Measurements from ENCODE around the gene DOCK8.
"Not testable (repeated sequence)": the region's sequence is repeated elsewhere in the genome, so short reads cannot be mapped to it uniquely, and the experiment has no call there.

The DOCK8 gene

DNA sequence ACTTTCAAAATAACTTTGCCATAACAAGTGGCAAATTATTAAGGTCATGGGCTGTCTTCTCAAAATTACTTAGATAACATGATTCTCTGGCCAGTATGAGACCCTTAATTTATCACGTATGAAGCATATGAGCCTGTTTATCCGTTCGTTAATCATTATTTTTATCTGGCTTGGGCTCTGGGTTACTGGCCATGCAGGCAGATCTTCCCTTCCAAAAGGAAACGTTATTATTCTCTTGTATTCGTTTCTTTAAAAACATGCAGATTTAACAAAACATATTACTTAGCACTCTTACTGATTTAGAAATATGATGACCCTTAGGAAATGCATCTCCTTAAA is 148.6 kb downstream of the DOCK8 start:
- DNase-seq (ENCODE audit: low spot score): no peak

DNA sequence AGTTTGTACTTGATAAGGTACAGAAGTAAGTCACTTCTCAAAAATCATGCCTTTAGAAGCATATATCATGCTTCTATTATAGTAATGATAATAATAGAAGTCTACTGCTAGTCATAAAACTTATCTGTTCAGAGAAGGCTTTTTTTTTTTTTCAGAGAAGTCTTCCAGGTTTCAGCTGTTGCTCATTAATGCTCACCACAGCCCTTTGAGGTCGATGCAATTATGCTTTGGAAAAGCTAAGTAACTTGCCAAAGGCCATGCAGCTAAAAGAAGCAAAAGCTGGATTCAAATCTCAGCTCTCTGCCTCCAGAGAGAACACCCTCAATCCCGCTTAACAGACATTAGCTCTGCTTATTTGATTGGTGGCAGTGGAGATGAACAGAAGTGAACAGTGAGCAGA is 150.8 kb downstream of the DOCK8 start:
- no peak for DNase-seq (ENCODE audit: low spot score)

GRCh38 chr9:366620-367019 is 152.0 kb downstream of the DOCK8 start:
- no peak for DNase-seq (ENCODE audit: low spot score)

- DNase-seq (ENCODE audit: low spot score): no peak
Observed at GRCh38 chr9:370086-370485, 155.4 kb downstream of the DOCK8 start.

DNA sequence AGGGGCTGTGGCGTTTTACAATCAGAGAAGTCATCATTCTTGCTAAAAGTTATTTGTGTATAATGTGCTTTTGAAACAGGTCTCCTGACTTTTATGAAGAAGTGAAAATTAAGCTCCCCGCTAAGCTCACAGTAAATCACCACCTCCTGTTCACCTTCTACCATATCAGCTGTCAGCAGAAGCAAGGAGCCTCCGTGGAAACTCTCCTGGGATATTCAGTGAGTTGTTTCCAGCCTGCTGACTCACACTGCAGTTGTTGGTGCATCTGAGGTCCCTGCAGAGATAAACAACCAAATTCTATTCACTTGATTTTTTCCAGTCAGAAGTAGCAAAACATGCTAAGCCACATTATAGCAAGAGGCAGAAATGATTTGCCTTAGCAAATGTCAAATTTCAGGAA is 156.7 kb downstream of the DOCK8 start:
- DNase-seq (ENCODE audit: low spot score): no peak

DNA sequence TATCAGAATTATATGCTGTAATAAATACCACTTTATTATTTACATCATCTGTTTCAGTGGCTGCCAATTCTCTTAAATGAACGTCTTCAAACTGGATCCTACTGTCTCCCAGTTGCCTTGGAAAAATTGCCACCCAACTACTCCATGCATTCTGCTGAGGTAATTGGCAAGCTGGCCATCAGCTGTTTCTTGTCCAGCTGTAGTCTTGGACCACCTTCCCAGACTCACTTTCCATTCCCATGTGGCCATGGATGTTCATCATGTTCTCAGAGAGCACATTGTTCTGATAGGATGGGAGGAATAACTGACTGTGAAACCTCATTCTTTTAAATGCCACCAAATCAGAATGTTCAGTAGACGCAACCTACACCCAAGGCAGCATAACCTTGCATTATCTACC is 157.5 kb downstream of the DOCK8 start:
- no peak for DNase-seq (ENCODE audit: low spot score)

DNA sequence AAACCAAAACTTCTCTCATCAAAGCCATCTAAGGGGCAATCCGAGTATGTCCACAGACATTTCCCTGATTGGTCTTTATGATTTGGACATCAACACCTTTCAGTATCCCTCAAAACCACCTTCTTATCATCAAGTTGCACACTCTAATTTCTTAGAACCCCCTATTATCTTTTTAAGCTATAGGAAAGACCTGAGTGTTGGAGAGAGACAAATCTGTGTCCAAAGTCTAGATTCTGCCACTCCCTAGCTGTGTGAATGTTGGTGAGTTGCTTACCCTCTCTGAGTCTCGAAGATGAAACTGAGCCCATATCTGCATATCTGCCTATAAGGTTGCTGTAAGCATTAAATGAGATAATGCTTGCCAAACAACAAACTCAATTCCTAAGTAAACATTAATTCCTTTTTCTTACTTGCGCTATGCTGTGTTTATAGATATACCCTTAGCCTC is 159.1 kb downstream of the DOCK8 start:
- no peak for DNase-seq (ENCODE audit: low spot score)

DNA sequence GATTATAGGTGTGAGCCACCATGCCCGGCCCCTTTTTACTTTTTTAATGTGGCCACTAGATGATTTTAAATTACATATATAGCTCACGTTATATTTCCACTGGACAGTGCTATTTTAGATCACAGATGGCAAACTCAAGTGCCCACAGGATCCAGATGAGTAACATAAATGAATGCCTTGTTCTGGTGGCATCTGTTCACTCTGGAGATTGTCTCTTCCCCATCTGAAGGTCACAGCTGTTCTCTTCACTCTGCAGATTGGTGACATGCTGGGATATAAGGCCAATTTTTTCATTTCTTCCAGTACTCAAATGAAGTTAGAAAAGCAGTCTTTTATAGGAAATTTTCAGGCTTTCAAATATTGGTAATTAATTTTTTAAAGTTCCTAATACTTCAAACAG is 160.1 kb downstream of the DOCK8 start:
- DNase-seq (ENCODE audit: low spot score): no peak

DNA sequence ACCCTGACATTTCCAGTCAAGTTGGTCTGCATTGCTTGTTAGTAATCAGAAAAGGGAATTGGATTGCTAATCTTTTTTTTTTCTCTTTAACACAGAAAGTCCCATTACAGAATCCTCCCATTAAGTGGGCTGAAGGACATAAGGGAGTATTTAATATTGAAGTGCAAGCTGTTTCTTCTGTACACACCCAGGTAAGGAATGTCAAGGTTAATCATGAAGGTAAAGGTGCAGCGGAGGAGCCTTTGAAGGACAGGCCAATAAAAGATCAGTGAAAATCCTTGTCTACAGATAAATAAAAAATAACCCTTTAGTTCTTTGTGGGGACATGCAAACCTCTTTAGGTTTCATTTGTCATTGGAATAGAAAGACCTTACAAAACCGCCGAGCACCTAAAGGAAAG is 161.4 kb downstream of the DOCK8 start:
- DNase-seq (ENCODE audit: low spot score): no peak

DNA sequence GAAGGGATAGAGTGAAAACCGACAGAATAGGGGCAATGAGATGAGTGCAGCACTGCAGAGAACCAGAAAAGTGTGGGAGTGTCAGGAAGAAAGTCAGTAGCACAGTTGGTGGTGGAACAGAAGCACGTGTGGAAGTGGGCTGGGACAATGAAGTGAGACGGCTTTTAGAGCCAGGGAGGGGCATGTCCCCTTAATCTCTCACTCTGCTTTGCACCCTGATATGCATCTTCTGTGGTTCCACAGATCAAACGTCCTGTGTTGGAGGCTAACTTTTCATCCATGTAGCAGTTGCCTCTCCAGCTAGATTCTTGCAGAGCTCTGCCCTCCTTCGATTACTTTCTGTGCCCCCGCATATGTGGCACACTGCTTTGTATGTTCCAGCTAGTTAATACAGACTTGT is 163.6 kb downstream of the DOCK8 start:
- no peak for DNase-seq (ENCODE audit: low spot score)

- no peak for DNase-seq (ENCODE audit: low spot score)
Observed at GRCh38 chr9:382383-382782, 167.7 kb downstream of the DOCK8 start.

DNA sequence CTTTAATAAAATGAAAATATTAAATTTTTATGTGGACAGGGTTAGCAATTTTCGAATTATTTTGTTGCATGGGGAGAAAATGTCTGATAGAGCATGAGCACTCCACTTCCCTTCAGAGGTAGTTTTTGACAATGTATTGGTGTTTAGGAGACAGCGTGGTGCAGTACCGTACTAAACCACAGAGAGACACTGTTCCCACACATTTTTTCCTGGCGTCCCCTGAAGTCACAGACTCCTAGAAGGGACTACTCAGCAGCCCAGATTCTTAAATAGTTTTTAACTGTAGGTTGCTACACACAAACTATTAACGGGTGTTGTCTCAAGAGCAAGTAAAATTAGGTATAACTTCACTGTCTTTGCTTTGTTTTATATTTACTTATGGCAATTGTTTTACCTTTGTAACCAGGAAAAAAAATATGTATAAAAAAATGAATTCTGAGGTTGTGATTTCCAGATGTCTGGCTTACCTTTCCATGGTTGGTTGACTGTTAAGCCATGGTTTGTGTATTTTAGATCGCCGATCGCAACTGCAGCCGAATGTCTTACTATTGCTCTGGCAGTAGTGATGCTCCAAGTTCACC is 171.2 kb downstream of the DOCK8 start:
- DNase-seq (ENCODE audit: low spot score): peak; percentile 78

- DNase-seq (ENCODE audit: low spot score): no peak
Observed at GRCh38 chr9:389159-389558, 174.5 kb downstream of the DOCK8 start.

- DNase-seq (ENCODE audit: low spot score): no peak
Observed at GRCh38 chr9:389758-390157, 175.1 kb downstream of the DOCK8 start.

DNA sequence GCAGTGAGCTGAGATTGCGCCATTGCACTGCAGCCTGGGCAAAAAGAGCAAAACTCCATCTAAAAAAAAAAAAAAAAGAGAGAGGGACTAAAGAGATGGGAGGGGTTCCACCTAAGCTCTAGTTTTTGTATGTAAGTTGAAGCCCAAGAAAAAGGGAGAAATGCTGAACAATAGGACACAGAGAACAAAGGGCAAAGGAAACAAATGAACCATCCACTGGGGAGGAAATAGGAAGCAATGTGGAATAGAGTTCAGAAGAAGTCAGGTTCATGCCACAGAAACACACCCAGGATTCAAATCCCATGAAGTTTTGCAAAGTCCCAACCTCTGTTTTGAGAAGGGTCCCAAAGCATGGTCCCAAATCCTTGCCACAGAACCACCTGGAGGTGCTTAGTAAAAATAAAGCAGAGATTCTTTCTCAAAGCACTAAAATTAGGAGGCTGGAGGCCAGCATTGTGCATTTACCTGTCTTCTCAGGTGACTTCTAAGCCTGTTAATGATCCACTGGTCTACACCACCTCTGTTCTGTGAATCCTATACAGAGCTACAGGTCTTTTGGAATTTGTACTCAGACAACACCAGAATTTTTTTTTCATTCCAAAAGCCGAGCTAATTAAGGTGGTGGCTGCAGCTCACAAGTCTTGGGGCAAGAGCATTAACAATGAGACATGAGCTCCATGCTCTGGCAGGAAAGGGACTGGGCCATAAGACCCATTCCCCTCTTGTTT is 177.6 kb downstream of the DOCK8 start:
- no peak for DNase-seq (ENCODE audit: low spot score)

DNA sequence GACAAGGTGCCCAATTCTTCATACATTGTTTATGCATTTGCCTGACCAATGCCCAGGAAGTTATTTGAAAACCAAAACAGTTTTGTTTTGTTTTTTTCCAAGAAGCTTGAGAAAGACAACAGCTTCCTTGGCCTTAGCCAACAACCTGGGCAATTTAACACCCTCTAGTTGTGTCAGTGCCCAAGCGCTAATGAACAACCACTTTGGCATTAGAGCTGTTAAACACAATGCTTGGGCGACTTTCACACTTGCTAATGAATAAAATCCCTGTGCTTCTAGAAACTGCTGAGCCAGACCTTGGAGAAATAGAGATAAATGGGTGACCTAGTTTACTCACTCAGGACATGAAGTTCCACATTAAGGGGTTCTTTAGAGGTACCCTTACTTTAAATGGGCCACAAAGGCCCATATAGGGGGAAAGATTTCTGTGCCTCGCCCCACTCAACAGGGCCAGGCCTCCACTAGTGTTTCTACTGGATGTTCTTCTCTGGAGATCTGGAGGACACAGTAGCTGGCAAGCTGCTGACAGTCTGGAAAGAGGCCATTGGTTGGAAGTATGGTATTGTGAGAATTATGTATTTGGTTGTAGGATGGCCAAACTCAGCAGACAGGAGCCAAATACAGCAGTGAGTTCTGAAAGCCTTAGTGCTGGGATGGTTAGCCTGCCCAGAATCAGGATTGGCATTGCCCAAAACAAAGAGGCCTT is 179.8 kb downstream of the DOCK8 start:
- DNase-seq (ENCODE audit: low spot score): no peak

- no peak for DNase-seq (ENCODE audit: low spot score)
Observed at GRCh38 chr9:396396-396795, 181.7 kb downstream of the DOCK8 start.

DNA sequence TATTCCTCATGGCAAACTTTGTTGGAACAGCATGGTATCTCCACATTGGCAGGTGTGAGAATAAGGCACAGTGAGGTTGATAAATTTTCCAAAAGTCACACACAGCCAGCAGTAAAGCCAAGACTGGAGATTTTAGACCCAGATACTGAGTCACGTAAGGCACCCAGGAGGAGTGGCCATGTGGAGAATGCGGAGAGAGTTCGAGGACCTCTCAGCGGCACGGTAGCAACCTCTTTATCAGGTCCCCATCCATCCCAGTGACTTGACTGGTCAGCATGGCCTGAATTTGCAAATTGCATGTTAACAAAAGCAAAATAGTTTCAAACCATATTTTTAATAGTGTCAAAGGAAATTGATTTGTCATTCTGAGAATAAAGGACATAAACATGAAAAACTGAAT is 183.4 kb downstream of the DOCK8 start:
- no peak for DNase-seq (ENCODE audit: low spot score)

- no peak for DNase-seq (ENCODE audit: low spot score)
Observed at GRCh38 chr9:401223-401622, 186.6 kb downstream of the DOCK8 start.

GRCh38 chr9:404234-404633 is 189.6 kb downstream of the DOCK8 start:
- DNase-seq (ENCODE audit: low spot score): no peak

DNA sequence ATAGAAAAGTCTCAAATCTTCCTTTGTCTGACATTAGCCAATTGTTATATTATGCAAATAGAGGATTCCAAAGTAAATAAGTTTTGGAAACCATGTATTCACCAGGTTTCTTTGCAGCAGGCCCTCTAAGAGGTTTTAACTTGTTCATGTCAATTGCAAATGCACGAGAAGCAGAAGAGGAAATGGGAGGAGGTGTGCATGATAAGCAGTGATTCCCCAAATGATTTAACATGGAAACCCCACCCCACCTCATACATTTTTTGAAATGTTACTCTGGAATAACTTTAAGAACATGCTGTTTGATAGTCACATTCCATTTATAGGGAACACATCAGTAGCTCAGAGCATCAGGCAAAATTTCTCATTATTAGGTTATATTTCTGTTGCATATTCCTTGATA is 190.7 kb downstream of the DOCK8 start:
- no peak for DNase-seq (ENCODE audit: low spot score)

GRCh38 chr9:406886-407654 is 192.4 kb downstream of the DOCK8 start:
- peak; percentile 18 for DNase-seq (ENCODE audit: low spot score)

GRCh38 chr9:409655-410054 is 195.0 kb downstream of the DOCK8 start:
- DNase-seq (ENCODE audit: low spot score): not testable (repeated sequence)
